Measurements from ENCODE around the gene CCDC68. TPM values are rescaled to one million over a fixed set of nuclear protein-coding genes. Genes with fewer than 3 reads are reported as not detected.

Gene CCDC68
- total and polyA plus RNA-seq, 2 of the 4 experiments (the other 2 are of a cell fraction), result 0.46 to 0.54 TPM

DNA sequence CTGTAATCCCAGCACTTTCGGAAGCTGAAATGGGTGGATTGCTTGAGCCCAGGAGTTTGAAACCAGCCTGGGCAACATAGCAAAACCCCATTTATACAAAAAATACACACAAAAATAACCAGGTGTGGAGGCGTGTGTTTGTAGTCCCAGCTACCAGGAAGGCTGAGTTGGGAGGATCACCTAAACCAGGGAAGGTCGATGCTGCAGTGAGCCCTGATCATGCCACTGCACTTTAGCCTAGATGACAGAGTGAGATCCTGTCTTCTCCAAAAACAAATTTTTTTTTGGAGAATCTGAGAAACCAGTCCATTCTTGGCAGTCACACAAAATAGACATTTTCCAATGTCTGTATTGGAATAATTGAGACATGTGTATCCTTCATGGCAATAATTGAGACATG lies 84.2 kb downstream of the CCDC68 start:
- H3K27me3 ChIP-seq (ENCODE audit: control insufficient read depth, insufficient read depth, low read length), result no peaks in the 10 kb centered on the region
- no peak overlapping the region for H4K5ac ChIP-seq (ENCODE audit: low read depth, low read length)
- TF ChIP-seq MAZ (IDR thresholded peaks at IDR 0.05; ENCODE audit: borderline replicate concordance, low read depth, low read length) (no peak), MAFK (IDR thresholded peaks at IDR 0.05; ENCODE audit: low read depth, low read length) (no peak), MXI1 (IDR thresholded peaks at IDR 0.05; ENCODE audit: borderline replicate concordance, low read depth, low read length) (no peak), RAD21 (IDR thresholded peaks at IDR 0.05; ENCODE audit: low read length) (no peak), CHD1 (IDR thresholded peaks at IDR 0.05; ENCODE audit: low read depth, low read length) (no peak), POLR2A (IDR thresholded peaks at IDR 0.05; ENCODE audit: low read depth, low read length) (no peak), BHLHE40 (IDR thresholded peaks at IDR 0.05; ENCODE audit: low read depth, low read length) (no peak), SMC3 (IDR thresholded peaks at IDR 0.05; ENCODE audit: low read depth, low read length) (no peak)
- TF ChIP-seq, protein P1, sequence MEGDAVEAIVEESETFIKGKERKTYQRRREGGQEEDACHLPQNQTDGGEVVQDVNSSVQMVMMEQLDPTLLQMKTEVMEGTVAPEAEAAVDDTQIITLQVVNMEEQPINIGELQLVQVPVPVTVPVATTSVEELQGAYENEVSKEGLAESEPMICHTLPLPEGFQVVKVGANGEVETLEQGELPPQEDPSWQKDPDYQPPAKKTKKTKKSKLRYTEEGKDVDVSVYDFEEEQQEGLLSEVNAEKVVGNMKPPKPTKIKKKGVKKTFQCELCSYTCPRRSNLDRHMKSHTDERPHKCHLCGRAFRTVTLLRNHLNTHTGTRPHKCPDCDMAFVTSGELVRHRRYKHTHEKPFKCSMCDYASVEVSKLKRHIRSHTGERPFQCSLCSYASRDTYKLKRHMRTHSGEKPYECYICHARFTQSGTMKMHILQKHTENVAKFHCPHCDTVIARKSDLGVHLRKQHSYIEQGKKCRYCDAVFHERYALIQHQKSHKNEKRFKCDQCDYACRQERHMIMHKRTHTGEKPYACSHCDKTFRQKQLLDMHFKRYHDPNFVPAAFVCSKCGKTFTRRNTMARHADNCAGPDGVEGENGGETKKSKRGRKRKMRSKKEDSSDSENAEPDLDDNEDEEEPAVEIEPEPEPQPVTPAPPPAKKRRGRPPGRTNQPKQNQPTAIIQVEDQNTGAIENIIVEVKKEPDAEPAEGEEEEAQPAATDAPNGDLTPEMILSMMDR (conservative IDR thresholded peaks at IDR 0.05; ENCODE audit: low read depth, low read length), result no peak
- TF ChIP-seq, protein P2, sequence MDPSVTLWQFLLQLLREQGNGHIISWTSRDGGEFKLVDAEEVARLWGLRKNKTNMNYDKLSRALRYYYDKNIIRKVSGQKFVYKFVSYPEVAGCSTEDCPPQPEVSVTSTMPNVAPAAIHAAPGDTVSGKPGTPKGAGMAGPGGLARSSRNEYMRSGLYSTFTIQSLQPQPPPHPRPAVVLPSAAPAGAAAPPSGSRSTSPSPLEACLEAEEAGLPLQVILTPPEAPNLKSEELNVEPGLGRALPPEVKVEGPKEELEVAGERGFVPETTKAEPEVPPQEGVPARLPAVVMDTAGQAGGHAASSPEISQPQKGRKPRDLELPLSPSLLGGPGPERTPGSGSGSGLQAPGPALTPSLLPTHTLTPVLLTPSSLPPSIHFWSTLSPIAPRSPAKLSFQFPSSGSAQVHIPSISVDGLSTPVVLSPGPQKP (IDR thresholded peaks at IDR 0.05; ENCODE audit: borderline replicate concordance, low read depth, low read length), result no peak
- TF ChIP-seq, protein P3, sequence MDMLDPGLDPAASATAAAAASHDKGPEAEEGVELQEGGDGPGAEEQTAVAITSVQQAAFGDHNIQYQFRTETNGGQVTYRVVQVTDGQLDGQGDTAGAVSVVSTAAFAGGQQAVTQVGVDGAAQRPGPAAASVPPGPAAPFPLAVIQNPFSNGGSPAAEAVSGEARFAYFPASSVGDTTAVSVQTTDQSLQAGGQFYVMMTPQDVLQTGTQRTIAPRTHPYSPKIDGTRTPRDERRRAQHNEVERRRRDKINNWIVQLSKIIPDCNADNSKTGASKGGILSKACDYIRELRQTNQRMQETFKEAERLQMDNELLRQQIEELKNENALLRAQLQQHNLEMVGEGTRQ (IDR thresholded peaks at IDR 0.05; ENCODE audit: low read depth, low read length), result no peak
- no peak overlapping the region for H4K8ac ChIP-seq (ENCODE audit: low read depth in 2 of 2, low read length in 2 of 2)
- no peaks in the 10 kb centered on the region for H4K20me1 ChIP-seq (ENCODE audit: insufficient read depth, low read length)
- H3K79me1 ChIP-seq (ENCODE audit: low read depth in 1 of 2, low read length in 2 of 2), result no peaks in the 10 kb centered on the region
- ATAC-seq (ENCODE audit: low read depth), result no peak
- no peak for DNase-seq
- no peak overlapping the region for H2BK15ac ChIP-seq (ENCODE audit: low read depth, low read length)
- H3K4me3 ChIP-seq (ENCODE audit: insufficient read depth, low read depth, low read length), result no peak overlapping the region
- no peak overlapping the region for H2AFZ ChIP-seq (replicated peaks; ENCODE audit: low read length, poor library complexity)
- no peaks in the 10 kb centered on the region for H3K9me1 ChIP-seq (ENCODE audit: insufficient read depth, low read length)
- no peak overlapping the region for H2BK5ac ChIP-seq (ENCODE audit: low read depth, low read length, poor library complexity, severe bottlenecking)
- dilution Hi-C loops (cut with HindIII; ENCODE audit: low sequenced_read_pairs, unreplicated experiment), result no loop called here
- no peak overlapping the region for H2AK9ac ChIP-seq (replicated peaks; ENCODE audit: low read depth, low read length, poor library complexity)
- ChIA-PET POLR2A (ENCODE audit: unreplicated experiment) (no interaction called here), CTCF (interaction anchor here (0.6 kb wide), 1 partner anchor 49 kb away, joined by 4 read pairs; no protein-coding TSS in a partner anchor)
- no peaks in the 10 kb centered on the region for H3K9me3 ChIP-seq (ENCODE audit: control insufficient read depth, insufficient read depth, low read length)
- H3K56ac ChIP-seq (ENCODE audit: extremely low read depth, insufficient read depth, low read length), result no peak overlapping the region
- no peaks in the 10 kb centered on the region for H3K36me3 ChIP-seq (ENCODE audit: control insufficient read depth, insufficient read depth, low read length)
- H3K14ac ChIP-seq (replicated peaks; ENCODE audit: low read depth, low read length), result no peak overlapping the region
- no CpG with 5 or more reads among the region's 3 CpGs for WGBS, 2 experiments (ENCODE audit: extremely low coverage in 2 of 2, insufficient read length in 1 of 2)
- H3K4me2 ChIP-seq (ENCODE audit: low read depth, low read length), result no peak overlapping the region
- in situ Hi-C loops (cut with MboI; ENCODE audit: low sequenced_read_pairs), result no loop called here
- H3K18ac ChIP-seq (ENCODE audit: low read depth, low read length), result no peak overlapping the region
- no TSS peak for BruUV-seq (replicated peaks)
- H2BK20ac ChIP-seq (ENCODE audit: low read depth, low read length), result no peak overlapping the region
- no peak overlapping the region for H4K91ac ChIP-seq (ENCODE audit: insufficient read depth, low read depth, low read length)
- no peak overlapping the region for H2BK120ac ChIP-seq (ENCODE audit: low read depth, low read length)
- H2AK5ac ChIP-seq (ENCODE audit: low read depth, low read length), result no peak overlapping the region
- H3K4ac ChIP-seq (ENCODE audit: low read depth, low read length), result no peak overlapping the region
- H3K9ac ChIP-seq (ENCODE audit: low read depth, low read length), result no peak overlapping the region
- H3K23ac ChIP-seq (ENCODE audit: low read depth, low read length), result no peak overlapping the region
- peaks cover 2% of the 10 kb centered on the region; the same call in 1 of the 2 replicates for H3K4me1 ChIP-seq (ENCODE audit: control insufficient read depth, insufficient read depth, low read length)
- intact Hi-C loops (cut with micrococcal nuclease), result no loop called here
- H3K27ac ChIP-seq (ENCODE audit: insufficient read depth, low read length), result no peak overlapping the region

Data from IMR-90 (cell line).